HG03045 (cell line): ENCODE results near the gene NTF3.

Source experiments
- ATAC-seq: cut with Tn5 transposase; IDR thresholded peaks from one replicate; pipeline ENCODE4 v1.9.1; 2021; ENCODE audit warnings: mild to moderate bottlenecking, moderate library complexity; ENCODE audit not compliant: unreplicated experiment

The NTF3 gene

GRCh38 chr12:5509557-5509956 lies 77.6 kb downstream of the NTF3 start:
- no peak for ATAC-seq

DNA sequence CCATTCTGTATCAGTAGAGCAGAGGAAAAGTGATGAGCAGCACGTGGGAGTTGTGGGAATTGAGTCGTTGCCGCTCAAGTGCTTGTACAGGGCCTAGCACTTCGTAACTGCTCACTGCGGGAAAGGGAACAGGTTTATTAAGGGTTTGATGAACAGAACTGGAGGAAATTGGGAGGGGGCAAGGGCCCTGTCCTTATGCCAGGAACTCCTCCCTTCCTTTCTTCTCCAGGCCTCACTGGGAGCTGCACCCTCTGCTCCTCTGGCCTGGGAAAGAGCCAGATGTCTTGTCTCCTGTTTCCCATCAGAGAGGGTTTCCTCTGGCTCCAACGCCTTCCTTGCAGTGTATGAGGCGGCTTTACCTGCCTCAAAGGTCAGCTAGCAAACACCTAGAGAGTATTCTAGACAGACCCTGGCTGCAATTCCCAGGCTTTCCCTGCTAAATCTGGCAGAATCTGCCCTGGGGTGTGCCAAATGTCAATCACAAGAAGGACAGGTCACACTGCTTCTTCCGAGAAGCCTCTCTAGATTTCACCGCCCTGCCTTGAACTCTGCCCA lies 78.4 kb downstream of the NTF3 start:
- ATAC-seq = no peak

GRCh38 chr12:5511256-5511643 lies 79.3 kb downstream of the NTF3 start:
- no peak for ATAC-seq

- no peak for ATAC-seq
These were observed 80.0 kb downstream of the NTF3 start for GRCh38 chr12:5511644-5512600.

DNA sequence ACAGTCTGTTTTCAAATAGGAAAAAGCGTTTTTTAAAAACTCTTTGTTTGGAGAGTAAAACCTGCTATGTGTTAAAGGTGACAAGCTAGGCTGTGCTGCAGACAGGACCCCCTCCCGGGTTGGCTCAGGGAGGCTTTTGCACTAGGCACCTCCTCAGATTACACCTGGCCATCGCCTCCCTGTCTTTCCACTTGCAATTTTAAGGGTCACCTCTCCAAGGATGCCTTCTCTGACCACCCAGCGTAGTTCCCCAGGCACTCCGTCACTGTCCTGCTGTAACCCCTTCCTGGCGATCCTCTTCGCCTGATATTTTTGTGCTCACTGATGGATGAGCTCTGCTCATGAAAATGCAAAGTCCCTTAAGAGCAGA lies 80.7 kb downstream of the NTF3 start:
- ATAC-seq = no peak

GRCh38 chr12:5513406-5513805 lies 81.5 kb downstream of the NTF3 start:
- ATAC-seq = no peak

DNA sequence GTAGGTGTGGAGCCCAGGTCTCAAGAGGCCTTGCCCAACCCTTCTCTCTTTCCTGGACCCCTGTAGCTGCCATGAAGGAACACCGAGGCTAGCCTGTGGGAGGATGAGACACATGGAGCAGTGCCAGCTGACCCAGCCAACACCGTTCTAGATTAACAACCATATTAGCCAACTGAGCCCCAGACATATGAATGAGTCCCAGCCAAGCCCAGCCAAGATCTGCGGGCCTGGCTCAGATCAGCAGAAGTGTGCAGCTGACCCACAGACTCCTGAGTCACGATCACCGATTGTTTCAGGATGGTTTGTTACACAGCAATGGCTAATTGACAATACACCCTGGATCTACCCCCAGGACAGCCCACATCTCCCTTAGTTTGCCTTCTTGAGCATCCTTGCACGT lies 82.1 kb downstream of the NTF3 start:
- no peak for ATAC-seq

DNA sequence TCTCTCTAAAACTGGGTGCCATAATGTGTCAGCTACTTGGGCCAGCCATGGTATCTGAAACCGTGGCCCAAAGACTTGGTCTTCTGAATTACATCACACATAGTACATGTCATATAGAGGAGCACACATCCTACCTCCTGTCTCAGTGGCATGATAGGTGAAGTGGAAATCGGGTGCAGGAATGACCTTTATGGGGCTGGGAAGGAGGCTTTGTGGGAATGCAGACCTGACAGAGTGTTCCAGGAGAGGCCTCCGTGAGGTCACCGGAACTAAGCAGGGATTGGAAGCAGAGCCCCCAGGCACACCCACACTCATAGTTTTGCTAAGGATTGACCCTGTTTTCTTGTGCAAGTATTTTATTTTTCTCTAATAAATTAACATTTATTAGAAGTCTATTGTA lies 82.6 kb downstream of the NTF3 start:
- no peak for ATAC-seq

GRCh38 chr12:5515458-5515857 lies 83.5 kb downstream of the NTF3 start:
- ATAC-seq = no peak

GRCh38 chr12:5516371-5517241 lies 84.7 kb downstream of the NTF3 start:
- no peak for ATAC-seq

DNA sequence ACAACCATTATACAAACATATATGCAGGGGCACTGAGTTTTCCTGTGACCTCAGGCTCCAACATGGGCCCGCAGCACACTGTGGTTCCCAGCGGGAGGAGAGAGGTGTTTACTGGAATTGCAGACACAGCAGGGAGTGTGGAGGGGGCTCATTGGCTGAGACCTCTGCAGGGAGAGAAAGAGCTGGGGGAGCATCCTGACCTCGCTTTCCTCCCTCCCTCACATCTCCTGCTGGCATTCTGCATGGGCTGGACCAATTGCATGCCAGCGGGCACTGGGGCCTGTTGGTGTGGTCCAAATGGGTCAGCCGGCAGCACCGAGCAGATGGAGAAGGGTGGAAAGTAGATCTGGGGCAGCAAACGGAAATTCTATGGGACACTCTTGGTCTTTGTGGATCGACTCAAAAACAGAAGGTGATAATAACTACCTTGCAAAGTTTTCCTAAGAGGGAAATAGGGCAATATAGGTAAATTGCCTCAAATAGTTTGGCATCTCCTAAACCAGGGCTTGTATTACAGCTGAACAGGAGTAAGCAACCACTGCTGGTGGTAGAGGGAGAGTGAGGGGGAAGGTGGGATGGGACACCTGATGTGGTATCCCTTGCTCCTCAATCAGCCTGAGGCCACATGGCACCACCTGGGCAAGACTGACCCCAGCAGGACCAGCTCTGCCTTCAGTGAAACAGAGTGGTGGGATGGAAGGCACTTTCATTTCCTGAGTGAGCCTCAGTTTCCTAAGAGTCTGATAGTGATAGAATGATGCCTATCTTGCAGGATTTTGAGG lies 86.9 kb downstream of the NTF3 start:
- no peak for ATAC-seq

- ATAC-seq = no peak
These were observed 88.1 kb downstream of the NTF3 start for GRCh38 chr12:5520037-5520436.

DNA sequence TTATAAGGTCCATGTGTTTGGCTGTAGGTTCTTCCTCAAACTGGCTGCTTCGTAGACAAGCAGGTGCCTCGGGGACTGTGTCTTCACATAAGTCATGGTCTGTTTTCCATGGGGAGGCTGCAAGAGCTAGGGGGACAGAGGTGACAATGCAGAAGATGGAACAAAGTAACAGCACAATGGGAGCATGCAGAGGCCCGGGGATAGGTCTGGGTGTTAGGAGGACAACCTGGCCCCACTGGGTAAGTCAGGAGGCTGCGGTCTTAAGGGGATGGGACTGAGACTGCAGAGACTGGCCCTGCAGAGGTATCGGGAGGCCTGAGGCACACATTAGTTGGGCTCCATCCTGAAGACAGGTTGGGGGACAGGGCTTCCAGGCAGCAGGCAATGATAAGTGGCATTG lies 88.9 kb downstream of the NTF3 start:
- ATAC-seq = no peak

- no peak for ATAC-seq
These were observed 89.8 kb downstream of the NTF3 start for GRCh38 chr12:5521456-5522325.

DNA sequence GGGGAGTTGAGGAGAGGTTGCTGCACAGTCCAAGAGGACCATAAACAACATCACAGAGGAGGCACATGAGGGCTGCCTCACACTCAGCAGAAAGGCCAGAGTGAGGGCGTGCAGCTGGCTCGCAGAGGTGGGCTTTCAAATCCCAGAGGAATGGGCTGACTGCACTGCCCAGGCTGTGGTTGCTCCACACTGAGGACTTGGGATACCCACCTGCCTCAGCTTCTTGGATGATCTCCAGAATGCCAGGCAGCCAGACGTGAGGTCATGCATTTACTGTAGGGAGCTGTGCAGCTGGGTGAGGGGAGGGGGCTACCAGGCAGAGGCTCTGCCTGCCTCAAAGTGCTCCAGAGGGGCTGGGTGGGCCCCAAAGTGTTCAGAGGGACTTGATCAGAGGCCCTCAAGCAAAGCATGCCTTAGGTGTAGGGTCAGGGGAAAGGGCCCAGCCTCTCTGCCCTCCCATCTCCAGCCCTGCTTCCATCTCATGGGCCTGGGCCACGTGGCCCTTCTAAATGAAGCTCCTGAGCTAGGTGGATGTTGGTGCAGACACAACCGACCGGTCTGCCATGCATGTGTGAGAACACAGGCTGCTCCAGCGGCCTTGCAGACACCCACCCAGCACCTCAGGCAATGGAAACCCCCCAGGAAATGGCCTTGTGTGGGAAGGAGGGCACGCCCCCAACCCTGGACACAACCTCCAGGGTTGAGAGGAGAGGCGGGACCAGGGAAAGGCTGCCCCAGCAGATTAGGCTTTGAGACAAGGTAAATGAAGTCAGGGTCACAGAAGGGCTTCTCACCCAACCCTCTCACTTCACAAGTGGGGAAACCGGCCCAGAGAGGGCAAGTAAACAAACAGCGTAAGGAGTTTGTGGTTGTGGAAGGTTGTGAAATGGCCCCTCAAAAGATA lies 90.8 kb downstream of the NTF3 start:
- ATAC-seq = no peak

DNA sequence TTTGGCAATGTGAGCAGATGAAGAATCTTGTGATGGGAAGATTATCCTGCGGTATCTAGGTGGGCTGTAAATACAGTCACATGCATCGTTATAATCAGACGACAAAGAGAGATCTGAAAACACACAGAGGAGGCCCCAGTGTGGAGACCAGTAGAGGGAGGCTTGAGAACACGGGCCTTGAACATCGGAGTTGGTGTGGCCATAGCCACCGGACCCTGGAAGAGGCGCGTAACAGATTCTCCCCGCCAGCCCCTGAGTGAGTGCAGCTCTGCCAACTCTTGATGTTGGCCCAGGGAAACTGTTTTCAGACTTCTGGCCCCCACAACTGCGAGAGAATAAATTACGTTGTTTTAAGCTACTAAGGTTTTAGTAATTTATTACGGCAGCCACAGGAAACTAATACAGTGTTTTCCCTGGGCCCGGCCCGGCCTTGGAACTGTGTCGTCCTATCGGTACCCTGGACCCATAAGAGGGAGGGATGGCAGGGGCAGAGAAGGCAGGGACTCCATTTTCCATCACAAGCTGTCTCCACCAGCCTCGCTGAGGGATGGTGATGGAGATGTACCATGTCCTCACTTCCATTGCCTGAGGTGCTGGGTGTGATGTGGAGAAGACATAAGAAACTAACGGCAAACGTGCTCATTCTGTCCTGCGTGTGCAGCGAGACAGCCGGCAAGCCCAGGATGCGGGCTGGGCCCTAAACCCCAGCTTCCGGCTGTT lies 91.6 kb downstream of the NTF3 start:
- ATAC-seq = no peak

DNA sequence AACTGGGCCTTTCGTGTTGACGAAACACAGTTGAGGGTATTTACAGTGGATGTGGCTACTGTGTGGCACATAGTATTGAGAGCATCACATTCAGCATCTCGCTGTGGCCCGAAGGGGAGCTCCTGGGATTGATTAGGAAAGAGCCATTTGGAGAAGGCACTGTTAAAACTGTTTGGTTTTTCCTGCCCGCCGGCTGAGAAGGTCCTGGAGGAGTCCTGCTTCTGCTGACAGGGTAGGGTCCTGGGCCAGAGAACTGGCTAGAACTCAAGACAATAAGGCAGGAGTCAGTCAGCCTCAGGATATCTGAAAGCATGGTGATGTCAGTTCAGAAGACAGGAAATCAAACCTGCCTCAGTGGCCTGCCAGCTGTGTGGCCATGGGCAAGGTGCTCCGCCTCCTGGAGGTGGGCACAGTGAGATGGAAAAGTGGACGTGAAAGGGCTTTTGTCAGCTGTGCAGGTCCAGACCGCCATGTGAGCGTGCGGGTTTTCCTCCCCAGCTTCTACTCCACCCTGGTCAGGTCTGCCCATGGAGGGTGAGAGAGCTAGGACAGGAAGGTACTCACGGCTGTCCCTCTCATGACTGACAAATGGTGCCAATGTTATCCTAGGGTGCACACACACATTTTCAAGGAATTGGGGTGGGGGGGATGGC lies 92.3 kb downstream of the NTF3 start:
- ATAC-seq = no peak
